Measurements from ENCODE around the gene TCTN2. TPM values are rescaled to one million over a fixed set of nuclear protein-coding genes. Genes with fewer than 3 reads are reported as not detected.

TCTN2 gene
- total RNA-seq, 1 donor from 2014 or later: 15.8 TPM

DNA sequence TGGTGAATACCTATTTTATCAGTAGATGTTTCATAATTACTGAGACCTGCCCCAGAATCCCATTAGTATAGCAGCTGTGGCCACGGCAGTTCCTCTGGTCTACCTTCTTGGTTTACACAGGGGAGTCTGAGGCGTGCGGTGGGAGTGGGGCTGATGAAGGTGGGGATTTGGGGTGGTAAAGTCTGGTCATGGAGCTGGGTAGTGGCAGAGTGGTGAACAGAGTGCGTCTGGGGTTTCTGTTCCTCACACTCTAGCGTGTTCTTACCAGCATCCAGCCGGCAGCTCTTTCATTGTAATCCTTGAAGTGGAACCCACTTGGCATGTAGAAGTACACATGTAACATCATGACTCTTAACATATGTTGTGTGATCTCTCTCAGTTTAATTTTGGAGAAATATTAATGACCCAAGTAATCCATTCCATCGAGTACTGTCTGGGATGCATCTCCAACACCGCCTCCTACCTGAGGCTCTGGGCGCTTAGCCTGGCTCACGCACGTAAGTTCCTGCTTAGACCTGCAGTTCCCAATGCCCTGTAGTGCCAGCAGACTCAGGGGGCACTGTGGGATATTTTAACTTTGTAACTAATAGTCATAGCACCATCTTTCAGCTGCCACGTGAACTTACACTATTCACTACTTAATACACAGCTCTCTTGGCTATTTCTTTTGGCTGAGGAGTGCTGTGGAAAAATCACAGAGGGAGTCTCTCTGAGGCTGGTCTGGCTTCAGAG lies 83.3 kb downstream of the TCTN2 start:
- no peaks in the 10 kb centered on the region for H3K9me3 Mint-ChIP-seq
- no peaks in the 10 kb centered on the region for H3K4me1 Mint-ChIP-seq
- no peak for DNase-seq (ENCODE audit: low spot score)
- no peak overlapping the region for H3K4me3 Mint-ChIP-seq
- Histone ChIP-seq H3K79me2 (ENCODE audit: low read depth) (no peaks in the 10 kb centered on the region), H4K20me1 (ENCODE audit: low read depth) (no peaks in the 10 kb centered on the region), H3K4me2 (no peak overlapping the region), H3K9me3 (ENCODE audit: low read depth) (no peaks in the 10 kb centered on the region), H3K4me1 (no peaks in the 10 kb centered on the region), H3K27me3 (no peaks in the 10 kb centered on the region), H3K4me3 (no peak overlapping the region), H3K36me3 (peaks cover 7% of the 10 kb centered on the region), H3K9ac (no peak overlapping the region), H2AFZ (replicated peaks) (no peak overlapping the region), H3F3A (ENCODE audit: low read depth) (no peaks in the 10 kb centered on the region), H3K27ac (no peak overlapping the region)
- peaks cover 22% of the 10 kb centered on the region for H3K36me3 Mint-ChIP-seq
- H3K27ac Mint-ChIP-seq: no peak overlapping the region
- TF ChIP-seq, protein P1, sequence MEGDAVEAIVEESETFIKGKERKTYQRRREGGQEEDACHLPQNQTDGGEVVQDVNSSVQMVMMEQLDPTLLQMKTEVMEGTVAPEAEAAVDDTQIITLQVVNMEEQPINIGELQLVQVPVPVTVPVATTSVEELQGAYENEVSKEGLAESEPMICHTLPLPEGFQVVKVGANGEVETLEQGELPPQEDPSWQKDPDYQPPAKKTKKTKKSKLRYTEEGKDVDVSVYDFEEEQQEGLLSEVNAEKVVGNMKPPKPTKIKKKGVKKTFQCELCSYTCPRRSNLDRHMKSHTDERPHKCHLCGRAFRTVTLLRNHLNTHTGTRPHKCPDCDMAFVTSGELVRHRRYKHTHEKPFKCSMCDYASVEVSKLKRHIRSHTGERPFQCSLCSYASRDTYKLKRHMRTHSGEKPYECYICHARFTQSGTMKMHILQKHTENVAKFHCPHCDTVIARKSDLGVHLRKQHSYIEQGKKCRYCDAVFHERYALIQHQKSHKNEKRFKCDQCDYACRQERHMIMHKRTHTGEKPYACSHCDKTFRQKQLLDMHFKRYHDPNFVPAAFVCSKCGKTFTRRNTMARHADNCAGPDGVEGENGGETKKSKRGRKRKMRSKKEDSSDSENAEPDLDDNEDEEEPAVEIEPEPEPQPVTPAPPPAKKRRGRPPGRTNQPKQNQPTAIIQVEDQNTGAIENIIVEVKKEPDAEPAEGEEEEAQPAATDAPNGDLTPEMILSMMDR (IDR thresholded peaks at IDR 0.05): no peak
- TF ChIP-seq EZH2 (IDR thresholded peaks at IDR 0.05) (no peak), EZH2phosphoT487 (IDR thresholded peaks at IDR 0.05) (no peak)
- H3K27me3 Mint-ChIP-seq (ENCODE audit: insufficient read depth, low read depth): no peaks in the 10 kb centered on the region

DNA sequence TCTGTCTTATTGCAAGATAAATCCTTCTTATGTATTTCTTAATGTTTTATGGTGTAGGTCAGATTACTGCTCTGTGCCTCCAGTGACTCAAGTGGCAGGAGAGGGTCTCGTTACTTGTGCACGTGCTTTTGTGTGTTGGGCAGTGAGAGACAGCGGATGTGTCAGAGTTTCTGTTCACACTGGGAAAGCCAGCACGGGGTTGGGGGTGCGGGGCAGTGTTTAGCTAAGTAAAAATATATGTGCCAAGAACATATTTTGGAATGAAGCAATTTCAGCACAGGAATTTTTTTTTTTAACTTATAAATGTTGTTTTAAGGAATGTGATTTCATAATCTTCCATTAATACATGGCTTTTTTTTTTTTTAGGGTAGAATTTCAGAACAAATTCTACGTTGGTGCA lies 86.6 kb downstream of the TCTN2 start:
- H3K9ac ChIP-seq: no peak overlapping the region
- TF ChIP-seq, protein P1 (IDR thresholded peaks at IDR 0.05): no peak
- TF ChIP-seq EZH2 (IDR thresholded peaks at IDR 0.05) (no peak), EZH2phosphoT487 (IDR thresholded peaks at IDR 0.05) (no peak)
- H3K27ac ChIP-seq: no peak overlapping the region
- H3K27me3 ChIP-seq: peaks cover 15% of the 10 kb centered on the region
- no peak overlapping the region for H3K4me2 ChIP-seq
- no peak overlapping the region for H2AFZ ChIP-seq (replicated peaks)
- H3F3A ChIP-seq (ENCODE audit: low read depth): peaks cover 17% of the 10 kb centered on the region
- H3K79me2 ChIP-seq (ENCODE audit: low read depth): no peaks in the 10 kb centered on the region
- no peak overlapping the region for H3K27ac Mint-ChIP-seq
- peaks cover 5% of the 10 kb centered on the region for H3K4me1 ChIP-seq
- H3K9me3 ChIP-seq (ENCODE audit: low read depth): no peaks in the 10 kb centered on the region
- peaks cover 2% of the 10 kb centered on the region for H3K27me3 Mint-ChIP-seq (ENCODE audit: insufficient read depth, low read depth)
- peaks cover 3% of the 10 kb centered on the region for H3K36me3 ChIP-seq
- no peaks in the 10 kb centered on the region for H3K9me3 Mint-ChIP-seq
- DNase-seq (ENCODE audit: low spot score): no peak
- H4K20me1 ChIP-seq (ENCODE audit: low read depth): peaks cover 6% of the 10 kb centered on the region
- peaks cover 4% of the 10 kb centered on the region for H3K4me1 Mint-ChIP-seq
- no peak overlapping the region for H3K4me3 Mint-ChIP-seq
- H3K36me3 Mint-ChIP-seq: peaks cover 12% of the 10 kb centered on the region
- no peak overlapping the region for H3K4me3 ChIP-seq

Other genes with a start within 250 kb of the TCTN2 start
- gene RILPL2, start 234.4 kb upstream of the TCTN2 start, total RNA-seq (ENCODE audit: low replicate concordance): 1.1 TPM in 2 replicates
- 12.6 and 30.3 TPM in 2 replicates for gene SNRNP35, start 213.0 kb upstream of the TCTN2 start, total RNA-seq (ENCODE audit: low replicate concordance)
- 13.8 and 16.7 TPM in 2 replicates for gene RILPL1, start 137.4 kb upstream of the TCTN2 start, total RNA-seq (ENCODE audit: low replicate concordance)
- 134 and 175 TPM in 2 replicates for gene TMED2, start 86.6 kb upstream of the TCTN2 start, total RNA-seq (ENCODE audit: low replicate concordance)
- gene DDX55, start 69.0 kb upstream of the TCTN2 start, total RNA-seq (ENCODE audit: low replicate concordance): 41.7 and 55.3 TPM in 2 replicates
- 77.1 and 85.1 TPM in 2 replicates for gene EIF2B1, start 37.4 kb upstream of the TCTN2 start, total RNA-seq (ENCODE audit: low replicate concordance)
- gene GTF2H3, start 37.3 kb upstream of the TCTN2 start, total RNA-seq (ENCODE audit: low replicate concordance): 44.3 and 50.9 TPM in 2 replicates
- gene ATP6V0A2, start 41.2 kb downstream of the TCTN2 start, total RNA-seq (ENCODE audit: low replicate concordance): 43.1 and 44.4 TPM in 2 replicates
- 0.26 and 0.31 TPM in 2 replicates for gene DNAH10, start 91.2 kb downstream of the TCTN2 start, total RNA-seq (ENCODE audit: low replicate concordance)